GM18520 (cell line): ENCODE measurements around the gene HPF1.
"Not testable (repeated sequence)": the region's sequence is repeated elsewhere in the genome, so short reads cannot be mapped to it uniquely, and the experiment has no call there.

Experiments used
- ATAC-seq: cut with Tn5 transposase; IDR thresholded peaks from one replicate; pipeline ENCODE4 v1.9.1; 2021; ENCODE audit not compliant: unreplicated experiment

The HPF1 gene

GRCh38 chr4:169741569-169741968, 16.2 kb downstream of the HPF1 start:
- no peak for ATAC-seq

DNA sequence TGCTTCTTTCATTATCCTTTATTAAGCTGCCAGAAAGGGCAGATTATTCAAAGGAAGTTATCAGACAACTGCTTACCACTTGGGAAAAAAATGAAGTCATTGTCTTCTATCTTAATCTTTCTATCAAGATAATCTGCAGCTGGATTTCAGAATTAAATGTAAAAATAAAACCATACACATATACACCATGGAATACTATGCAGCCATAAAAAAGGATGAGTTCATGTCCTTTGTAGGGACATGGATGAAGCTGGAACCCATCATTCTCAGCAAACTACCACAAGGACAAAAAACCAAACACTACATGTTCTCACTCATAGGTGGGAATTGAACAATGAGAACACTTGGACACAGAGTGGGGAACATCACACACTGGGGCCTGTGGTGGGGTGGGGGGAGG, 19.1 kb downstream of the HPF1 start:
- ATAC-seq: not testable (repeated sequence)

GRCh38 chr4:169730564-169730963, 27.2 kb downstream of the HPF1 start:
- no peak for ATAC-seq

DNA sequence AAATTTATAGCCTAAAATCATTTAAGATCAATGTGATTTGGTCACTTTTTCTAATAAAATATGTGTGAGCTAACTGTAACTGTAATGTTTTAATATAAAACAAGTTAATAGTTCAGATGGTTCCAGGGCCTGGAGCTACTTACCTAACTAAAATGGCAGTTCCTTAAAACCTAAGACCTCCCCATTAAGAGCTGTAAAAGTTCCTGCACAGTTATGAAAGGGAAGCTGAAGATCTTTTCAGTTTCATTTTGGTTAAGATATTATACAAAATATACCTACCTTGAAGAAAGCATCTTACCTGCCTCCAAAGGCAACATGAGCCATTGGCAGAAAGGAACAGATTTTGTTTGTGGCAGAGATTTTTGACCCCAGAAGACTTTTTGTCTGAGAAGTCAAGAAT, 30.1 kb downstream of the HPF1 start:
- ATAC-seq: no peak

DNA sequence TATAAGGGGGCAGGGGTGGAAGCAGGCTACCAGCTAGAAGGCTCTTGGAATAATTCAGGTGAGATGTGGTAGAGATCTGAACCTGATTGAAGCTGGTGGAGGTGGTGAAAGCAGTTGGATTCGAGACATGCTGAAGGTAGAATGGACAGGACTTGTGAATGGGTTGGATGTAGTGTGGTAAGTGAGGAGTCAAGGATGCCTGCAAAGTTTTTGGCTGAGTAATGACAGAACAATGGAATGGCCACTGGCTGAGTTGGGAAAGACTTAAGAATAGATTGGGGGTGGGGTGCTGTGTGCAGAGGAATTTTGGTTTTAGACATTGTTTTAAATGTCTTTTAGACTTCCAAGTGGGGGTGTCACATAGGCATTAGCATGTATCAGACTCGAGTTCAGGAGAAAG, 33.5 kb downstream of the HPF1 start:
- no peak for ATAC-seq

DNA sequence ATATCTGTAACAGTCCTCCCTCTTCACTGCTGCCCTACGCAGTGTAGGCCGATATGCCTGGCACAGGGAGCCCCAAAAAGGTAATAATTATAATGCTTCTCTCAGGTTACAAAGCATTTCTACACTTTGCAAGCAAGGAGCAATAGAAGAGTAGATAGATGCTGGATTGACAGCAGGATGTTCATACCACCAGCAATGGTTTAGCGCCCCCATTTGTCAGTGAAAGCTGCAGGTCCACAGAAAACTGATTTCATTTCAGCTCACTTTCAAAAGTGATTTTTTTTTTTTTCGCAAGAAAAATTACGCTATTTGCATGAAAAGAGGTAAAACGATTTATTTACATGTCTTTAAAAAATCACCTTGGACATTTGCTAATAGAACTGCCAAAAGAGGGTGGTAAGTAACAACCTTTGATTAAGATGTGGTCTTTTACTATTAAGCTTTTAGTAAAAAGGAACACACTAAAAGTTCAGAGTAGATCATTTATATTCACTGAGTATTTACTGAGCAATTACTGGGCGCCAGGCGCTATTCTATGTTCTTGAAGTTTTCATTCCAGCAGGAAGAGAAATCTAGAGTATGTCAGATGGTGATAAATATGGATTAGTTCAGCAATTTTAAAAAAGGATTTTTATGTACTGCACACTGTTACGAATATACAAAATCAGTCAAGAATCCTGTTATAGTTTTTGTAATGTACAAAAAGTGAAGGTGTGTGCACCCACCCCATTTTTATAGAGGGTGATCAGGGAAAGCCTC, 34.4 kb downstream of the HPF1 start:
- ATAC-seq: no peak

DNA sequence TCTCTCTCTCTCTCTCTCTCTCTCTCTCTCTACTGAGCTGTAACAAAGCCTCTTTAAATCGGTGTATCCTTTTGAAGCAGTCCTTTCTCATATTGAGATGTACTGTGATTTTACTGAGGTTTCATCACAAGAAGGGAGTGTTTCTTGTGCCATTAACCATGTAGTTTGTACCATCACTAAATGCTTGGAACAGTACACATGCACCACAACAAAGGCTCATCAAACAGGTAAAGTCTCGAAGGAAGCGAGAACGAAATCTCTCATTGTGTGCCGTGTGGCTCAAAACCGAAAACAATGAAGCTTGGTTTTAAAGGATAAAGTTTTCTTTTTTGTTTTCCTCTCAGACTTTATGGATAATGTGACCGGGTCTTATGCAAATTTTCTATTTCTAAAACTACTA, 37.2 kb downstream of the HPF1 start:
- no peak for ATAC-seq

GRCh38 chr4:169716677-169717076, 41.1 kb downstream of the HPF1 start:
- ATAC-seq: no peak

- no peak for ATAC-seq
Observed at GRCh38 chr4:169715826-169716225, 41.9 kb downstream of the HPF1 start.

- no peak for ATAC-seq
Observed at GRCh38 chr4:169707958-169708643, 49.6 kb downstream of the HPF1 start.

DNA sequence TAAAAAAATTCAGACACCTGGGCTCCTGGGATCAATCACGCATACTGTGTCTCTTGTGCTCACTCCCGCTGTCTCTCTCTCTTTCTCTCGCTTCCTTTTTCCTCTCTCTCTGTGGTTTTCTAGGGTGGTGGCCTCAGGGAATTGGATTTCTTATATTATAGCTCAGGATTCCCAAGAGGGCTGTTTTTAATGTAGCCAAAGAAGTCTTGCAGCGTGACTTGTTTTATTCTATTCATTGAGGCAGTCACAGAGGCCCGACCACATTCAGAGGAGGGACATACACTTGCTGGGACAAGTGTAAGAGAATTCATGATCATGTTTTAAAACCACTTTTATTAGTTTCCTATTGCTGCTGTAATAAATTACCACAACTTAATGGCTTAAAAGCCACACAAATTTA, 59.4 kb downstream of the HPF1 start:
- ATAC-seq: no peak

DNA sequence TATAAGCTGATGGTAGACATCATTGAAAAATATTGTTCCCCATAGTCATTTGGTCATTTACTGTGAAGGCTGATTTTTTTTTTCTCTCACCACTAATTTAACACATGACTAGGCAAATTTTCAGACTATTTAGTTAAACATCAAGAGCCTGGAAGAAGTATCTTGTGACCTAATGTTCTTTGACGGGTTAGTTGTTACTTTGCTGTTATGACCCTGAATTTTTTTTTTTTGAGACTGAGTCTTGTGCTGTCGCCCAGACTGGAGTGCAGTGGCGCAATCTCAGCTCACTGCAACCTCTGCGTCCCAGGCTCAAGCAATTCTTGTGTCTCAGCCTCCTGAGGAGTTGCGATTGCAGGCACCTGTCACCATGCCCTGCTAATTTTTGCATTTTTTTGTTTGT, 67.0 kb downstream of the HPF1 start:
- no peak for ATAC-seq

DNA sequence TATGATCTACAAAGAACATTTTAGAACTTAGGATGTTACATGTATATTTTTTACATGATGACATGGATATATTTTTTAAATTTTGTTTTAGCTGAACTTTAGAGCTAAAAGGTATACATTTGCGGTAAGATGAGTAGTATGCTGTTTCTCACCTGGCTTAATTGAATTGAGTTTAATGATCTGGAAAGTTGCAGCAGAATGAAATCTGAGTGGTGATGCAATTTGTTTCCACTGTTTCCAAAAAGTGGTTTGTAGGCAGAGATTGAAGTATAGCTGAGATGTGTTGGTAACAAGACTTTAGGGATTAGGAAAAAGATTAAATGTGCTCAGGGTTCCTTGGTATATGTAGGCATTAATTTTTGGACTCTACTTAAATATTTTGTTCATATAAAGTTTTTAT, 68.1 kb downstream of the HPF1 start:
- ATAC-seq: no peak

- ATAC-seq: no peak
Observed at GRCh38 chr4:169682372-169683047, 75.2 kb downstream of the HPF1 start.
